Measurements from ENCODE around the gene CFAP65. TPM values are rescaled to one million over a fixed set of nuclear protein-coding genes. Genes with fewer than 3 reads are reported as not detected.

Gene CFAP65
- total RNA-seq, 1 donor from 2014 or later: 0.80 TPM

GRCh38 chr2:219023045-219023605 lies 18.2 kb downstream of the CFAP65 start:
- no peaks in the 10 kb centered on the region for H3K79me2 ChIP-seq (ENCODE audit: low read depth)
- H3K27me3 Mint-ChIP-seq (ENCODE audit: insufficient read depth, low read depth): peaks cover 4% of the 10 kb centered on the region
- H3K4me1 Mint-ChIP-seq: peaks cover 2% of the 10 kb centered on the region
- no peaks in the 10 kb centered on the region for H3K36me3 ChIP-seq
- TF ChIP-seq EZH2phosphoT487 (IDR thresholded peaks at IDR 0.05) (no peak), CTCF (IDR thresholded peaks at IDR 0.05) (no peak), EZH2 (IDR thresholded peaks at IDR 0.05) (no peak)
- no peaks in the 10 kb centered on the region for H3K9me3 ChIP-seq (ENCODE audit: low read depth)
- no peak overlapping the region for H3K4me3 ChIP-seq
- peaks cover 3% of the 10 kb centered on the region for H3K4me1 ChIP-seq
- no peak overlapping the region for H3K27ac Mint-ChIP-seq
- no peaks in the 10 kb centered on the region for H3K9me3 Mint-ChIP-seq
- no peak for DNase-seq (ENCODE audit: low spot score)
- no peak overlapping the region for H2AFZ ChIP-seq (replicated peaks)
- H3K27me3 ChIP-seq: peaks cover 23% of the 10 kb centered on the region
- no peak overlapping the region for H3K27ac ChIP-seq
- no peak overlapping the region for H3K9ac ChIP-seq
- no peak overlapping the region for H3K4me3 Mint-ChIP-seq
- no peaks in the 10 kb centered on the region for H3F3A ChIP-seq (ENCODE audit: low read depth)
- H4K20me1 ChIP-seq (ENCODE audit: low read depth): no peaks in the 10 kb centered on the region
- no peaks in the 10 kb centered on the region for H3K36me3 Mint-ChIP-seq
- H3K4me2 ChIP-seq: no peak overlapping the region

- H3K36me3 Mint-ChIP-seq: no peaks in the 10 kb centered on the region
- Histone ChIP-seq H3K79me2 (ENCODE audit: low read depth) (no peaks in the 10 kb centered on the region), H2AFZ (replicated peaks) (no peak overlapping the region), H3K36me3 (no peaks in the 10 kb centered on the region), H3K9me3 (ENCODE audit: low read depth) (no peaks in the 10 kb centered on the region), H3K27me3 (peaks cover 25% of the 10 kb centered on the region), H3K4me3 (no peak overlapping the region), H3K9ac (no peak overlapping the region), H3F3A (ENCODE audit: low read depth) (no peaks in the 10 kb centered on the region), H3K4me1 (peaks cover 3% of the 10 kb centered on the region), H4K20me1 (ENCODE audit: low read depth) (no peaks in the 10 kb centered on the region), H3K4me2 (no peak overlapping the region), H3K27ac (no peak overlapping the region)
- no peak for TF ChIP-seq CTCF (IDR thresholded peaks at IDR 0.05)
- TF ChIP-seq EZH2 (IDR thresholded peaks at IDR 0.05): no peak
- TF ChIP-seq EZH2phosphoT487 (IDR thresholded peaks at IDR 0.05): no peak
- DNase-seq (ENCODE audit: low spot score): no peak
- peaks cover 6% of the 10 kb centered on the region for H3K27me3 Mint-ChIP-seq (ENCODE audit: insufficient read depth, low read depth)
- peaks cover 2% of the 10 kb centered on the region for H3K4me1 Mint-ChIP-seq
- no peaks in the 10 kb centered on the region for H3K9me3 Mint-ChIP-seq
- H3K27ac Mint-ChIP-seq: no peak overlapping the region
- H3K4me3 Mint-ChIP-seq: no peak overlapping the region
Measured at GRCh38 chr2:219022616-219023015, 18.7 kb downstream of the CFAP65 start.

- no peak overlapping the region for H3K4me2 ChIP-seq
- H3K4me1 ChIP-seq: peaks cover 3% of the 10 kb centered on the region
- Mint-ChIP-seq H3K4me3 (no peak overlapping the region), H3K27me3 (ENCODE audit: insufficient read depth, low read depth) (peaks cover 6% of the 10 kb centered on the region), H3K36me3 (no peaks in the 10 kb centered on the region), H3K4me1 (peaks cover 2% of the 10 kb centered on the region), H3K9me3 (no peaks in the 10 kb centered on the region), H3K27ac (no peak overlapping the region)
- no peak for TF ChIP-seq EZH2 (IDR thresholded peaks at IDR 0.05)
- TF ChIP-seq EZH2phosphoT487 (IDR thresholded peaks at IDR 0.05): no peak
- TF ChIP-seq CTCF (IDR thresholded peaks at IDR 0.05): no peak
- no peak overlapping the region for H2AFZ ChIP-seq (replicated peaks)
- H3K79me2 ChIP-seq (ENCODE audit: low read depth): no peaks in the 10 kb centered on the region
- no peaks in the 10 kb centered on the region for H3F3A ChIP-seq (ENCODE audit: low read depth)
- H3K4me3 ChIP-seq: no peak overlapping the region
- H3K9ac ChIP-seq: no peak overlapping the region
- H3K27ac ChIP-seq: no peak overlapping the region
- no peaks in the 10 kb centered on the region for H3K36me3 ChIP-seq
- no peak for DNase-seq (ENCODE audit: low spot score)
- no peaks in the 10 kb centered on the region for H3K9me3 ChIP-seq (ENCODE audit: low read depth)
- no peaks in the 10 kb centered on the region for H4K20me1 ChIP-seq (ENCODE audit: low read depth)
- peaks cover 25% of the 10 kb centered on the region for H3K27me3 ChIP-seq
Measured at GRCh38 chr2:219022041-219022440, 19.3 kb downstream of the CFAP65 start.

All from neural progenitor cell (in vitro differentiated cells).